Neural progenitor cell (in vitro differentiated cells): ENCODE data around the gene POMGNT2. TPM values are rescaled to one million over a fixed set of nuclear protein-coding genes. Genes with fewer than 3 reads are reported as not detected.
A peak's percentile ranks its signal among the peaks of the same experiment; 100 is the strongest.

ENCODE experiments used
- DNase-seq: peaks from one replicate; pipeline ENCODE4 v3.0.0-alpha.2; 2016; ENCODE audit warnings: low spot score
- H2AFZ ChIP-seq: fragments of 200-600 bp; sonication (generic); replicated peaks from 2 replicates; pipeline ENCODE4 v1.6.1; 2016; ENCODE audit warnings: antibody characterized with exemption
- H3F3A ChIP-seq: fragments of 200-600 bp; sonication (generic); 2 replicates; pipeline ENCODE4 v1.6.1; 2016; ENCODE audit warnings: antibody characterized with exemption, low read depth
- H3K27ac ChIP-seq: fragments of 200-600 bp; sonication (generic); 2 replicates; pipeline ENCODE4 v1.5.1; 2016; ENCODE audit warnings: mild to moderate bottlenecking
- H3K27me3 ChIP-seq: fragments of 200-600 bp; sonication (generic); 2 replicates; pipeline ENCODE4 v1.6.1; 2016; ENCODE audit warnings: mild to moderate bottlenecking, moderate library complexity
- H3K36me3 ChIP-seq: fragments of 200-600 bp; sonication (generic); 2 replicates; pipeline ENCODE4 v1.5.1; 2016
- H3K4me1 ChIP-seq: fragments of 200-600 bp; sonication (generic); 2 replicates; pipeline ENCODE4 v1.6.1; 2016; ENCODE audit warnings: mixed run types
- H3K4me2 ChIP-seq: fragments of 200-600 bp; sonication (generic); 2 replicates; pipeline ENCODE4 v1.6.1; 2016
- H3K4me3 ChIP-seq: fragments of 200-600 bp; sonication (generic); 2 replicates; pipeline ENCODE4 v1.5.1; 2016
- H3K79me2 ChIP-seq: fragments of 200-600 bp; sonication (generic); 2 replicates; pipeline ENCODE4 v1.6.1; 2016; ENCODE audit warnings: low read depth
- H3K9ac ChIP-seq: fragments of 200-600 bp; sonication (generic); 2 replicates; pipeline ENCODE4 v1.6.1; 2016
- H3K9me3 ChIP-seq: fragments of 200-600 bp; sonication (generic); 2 replicates; pipeline ENCODE4 v1.5.1; 2016; ENCODE audit warnings: low read depth
- H4K20me1 ChIP-seq: fragments of 200-600 bp; sonication (generic); 2 replicates; pipeline ENCODE4 v1.6.1; 2016; ENCODE audit warnings: low read depth
- H3K27ac Mint-ChIP-seq: 3 replicates; pipeline ENCODE4 v1.8.0; 2021; ENCODE audit warnings: mixed read lengths
- H3K27me3 Mint-ChIP-seq: 2 replicates; pipeline ENCODE4 v1.8.0; 2022; ENCODE audit warnings: low read depth, mild to moderate bottlenecking, inconsistent platforms, moderate library complexity, mixed read lengths; ENCODE audit not compliant: insufficient read depth
- H3K36me3 Mint-ChIP-seq: 3 replicates; pipeline ENCODE4 v1.8.0; 2021; ENCODE audit warnings: mixed read lengths
- H3K4me1 Mint-ChIP-seq: 3 replicates; pipeline ENCODE4 v1.8.0; 2021; ENCODE audit warnings: mixed read lengths
- H3K4me3 Mint-ChIP-seq: 3 replicates; pipeline ENCODE4 v1.8.0; 2021; ENCODE audit warnings: mild to moderate bottlenecking, moderate library complexity, mixed read lengths
- H3K9me3 Mint-ChIP-seq: 3 replicates; pipeline ENCODE4 v1.8.0; 2020; ENCODE audit warnings: mixed read lengths
- CTCF ChIP-seq: fragments of 200-600 bp; sonication (generic); IDR thresholded peaks from 2 replicates; pipeline ENCODE4 v1.5.1; 2017; ENCODE audit warnings: antibody characterized with exemption, mild to moderate bottlenecking
- EZH2 ChIP-seq: fragments of 200-600 bp; sonication (generic); IDR thresholded peaks from 2 replicates; pipeline ENCODE4 v1.6.1; 2017; ENCODE audit warnings: antibody characterized with exemption, mild to moderate bottlenecking, moderate library complexity
- EZH2phosphoT487 ChIP-seq: fragments of 200-600 bp; sonication (generic); IDR thresholded peaks from 2 replicates; pipeline ENCODE4 v1.6.1; 2017; ENCODE audit warnings: antibody characterized with exemption
- total RNA-seq: library from RNA; depleted of rRNA; stranded (reverse); fragments of >200 nt; gene quantifications from 2 replicates; pipeline ENCODE4 v1.2.3, GENCODE V29; 2015; ENCODE audit warnings: low replicate concordance

Gene POMGNT2
- total RNA-seq, 1 donor from 2014 or later = 13.2 TPM

GRCh38 chr3:43106293-43106628 lies 382 bp upstream of the POMGNT2 start:
- H3K4me1 ChIP-seq = peaks cover 7% of the 10 kb centered on the region
- DNase-seq = no peak
- H3K4me3 ChIP-seq = peak overlapping the region; percentile 77
- no peaks in the 10 kb centered on the region for H3K9me3 ChIP-seq
- H3K4me1 Mint-ChIP-seq = peaks cover 14% of the 10 kb centered on the region
- H3K4me2 ChIP-seq = peak overlapping the region; percentile 85
- H3K27ac Mint-ChIP-seq = no peak overlapping the region
- peak overlapping the region; percentile 74 for H2AFZ ChIP-seq
- no peak overlapping the region for H3K9ac ChIP-seq
- H3K9me3 Mint-ChIP-seq = no peaks in the 10 kb centered on the region
- no peaks in the 10 kb centered on the region for H3F3A ChIP-seq
- H3K27me3 ChIP-seq = peaks cover 33% of the 10 kb centered on the region
- no peaks in the 10 kb centered on the region for H3K36me3 Mint-ChIP-seq
- H3K79me2 ChIP-seq = peaks cover 15% of the 10 kb centered on the region
- no peaks in the 10 kb centered on the region for H3K27me3 Mint-ChIP-seq
- no peaks in the 10 kb centered on the region for H3K36me3 ChIP-seq
- H4K20me1 ChIP-seq = no peaks in the 10 kb centered on the region
- no peak for TF ChIP-seq EZH2phosphoT487
- no peak for TF ChIP-seq EZH2
- TF ChIP-seq CTCF = no peak
- H3K27ac ChIP-seq = no peak overlapping the region
- peak overlapping the region; percentile 78 for H3K4me3 Mint-ChIP-seq

DNA sequence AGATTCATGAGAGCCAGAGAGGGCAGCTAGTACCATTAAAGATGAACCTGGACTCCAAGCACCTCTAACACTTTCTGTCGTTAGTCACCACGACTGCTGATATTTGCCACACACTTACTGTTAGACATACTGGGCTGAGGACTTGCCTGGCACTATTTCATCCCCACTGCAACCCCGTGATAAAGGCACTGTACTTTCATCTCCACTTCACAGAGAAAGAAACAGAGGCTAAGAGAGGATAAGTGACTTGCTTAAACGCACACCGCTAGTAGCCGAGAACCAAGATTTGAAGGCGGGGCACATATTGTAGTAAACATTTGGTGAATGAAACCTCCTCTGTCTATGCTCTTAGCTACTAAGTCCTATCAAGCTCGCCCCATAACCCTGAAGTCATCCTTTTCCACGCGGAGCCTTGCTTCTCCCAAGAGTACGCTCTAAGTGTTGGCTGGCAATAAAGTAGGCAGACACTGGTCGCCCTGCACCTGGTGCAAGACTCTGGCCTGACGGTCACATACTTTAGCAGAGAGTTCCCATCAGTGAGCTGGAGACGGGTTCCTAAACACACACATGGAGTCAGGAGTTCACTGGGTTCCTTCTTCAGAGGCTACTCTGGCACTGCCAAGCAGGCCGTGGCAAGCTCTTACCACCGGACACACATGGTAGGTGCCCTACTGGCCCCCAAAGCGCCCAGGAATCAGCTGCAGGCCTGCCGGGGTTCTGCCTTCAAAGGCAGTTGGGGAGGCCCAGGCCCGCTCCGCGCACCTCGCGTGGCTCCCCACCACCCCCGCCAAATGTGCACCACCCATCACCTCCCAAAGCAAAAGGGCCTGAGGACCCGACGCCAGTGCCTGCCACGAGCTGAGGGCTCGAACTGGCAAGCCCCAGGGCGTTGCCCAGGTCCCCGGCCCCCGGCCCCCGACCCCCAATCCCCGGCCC lies 951 bp downstream of the POMGNT2 start:
- H3K27ac Mint-ChIP-seq = no peak overlapping the region
- no peak overlapping the region for H3K27ac ChIP-seq
- no peaks in the 10 kb centered on the region for H3K9me3 ChIP-seq
- peaks cover 33% of the 10 kb centered on the region for H3K27me3 ChIP-seq
- no peak overlapping the region for H3K9ac ChIP-seq
- no peaks in the 10 kb centered on the region for H4K20me1 ChIP-seq
- H3F3A ChIP-seq = no peaks in the 10 kb centered on the region
- H2AFZ ChIP-seq = no peak overlapping the region
- H3K4me1 Mint-ChIP-seq = peaks cover 14% of the 10 kb centered on the region
- H3K36me3 Mint-ChIP-seq = no peaks in the 10 kb centered on the region
- peak overlapping the region; percentile 85 for H3K4me2 ChIP-seq
- peak overlapping the region; percentile 77 for H3K4me3 ChIP-seq
- peaks cover 15% of the 10 kb centered on the region for H3K79me2 ChIP-seq
- H3K9me3 Mint-ChIP-seq = no peaks in the 10 kb centered on the region
- H3K4me1 ChIP-seq = peaks cover 7% of the 10 kb centered on the region
- no peaks in the 10 kb centered on the region for H3K27me3 Mint-ChIP-seq
- peak overlapping the region; percentile 80 for H3K4me3 Mint-ChIP-seq
- TF ChIP-seq CTCF = no peak
- no peak for TF ChIP-seq EZH2
- TF ChIP-seq EZH2phosphoT487 = no peak
- no peaks in the 10 kb centered on the region for H3K36me3 ChIP-seq
- no peak for DNase-seq

GRCh38 chr3:43104039-43104438 lies 1.8 kb downstream of the POMGNT2 start:
- Histone ChIP-seq H3K9ac (no peak overlapping the region), H3K9me3 (no peaks in the 10 kb centered on the region), H3K4me1 (peaks cover 7% of the 10 kb centered on the region), H3K4me3 (no peak overlapping the region), H3K79me2 (peaks cover 15% of the 10 kb centered on the region), H4K20me1 (no peaks in the 10 kb centered on the region), H2AFZ (no peak overlapping the region), H3K36me3 (no peaks in the 10 kb centered on the region), H3K27ac (no peak overlapping the region), H3F3A (no peaks in the 10 kb centered on the region), H3K4me2 (no peak overlapping the region), H3K27me3 (peaks cover 33% of the 10 kb centered on the region)
- TF ChIP-seq EZH2 = no peak
- TF ChIP-seq EZH2phosphoT487 = no peak
- TF ChIP-seq CTCF = no peak
- Mint-ChIP-seq H3K27me3 (no peaks in the 10 kb centered on the region), H3K9me3 (no peaks in the 10 kb centered on the region), H3K36me3 (no peaks in the 10 kb centered on the region), H3K27ac (no peak overlapping the region), H3K4me1 (peaks cover 14% of the 10 kb centered on the region), H3K4me3 (peak overlapping the region; percentile 80)
- no peak for DNase-seq
